Measurements from ENCODE around the gene TRIM31.
"Not testable (repeated sequence)": the region's sequence is repeated elsewhere in the genome, so short reads cannot be mapped to it uniquely, and the experiment has no call there.

TRIM31 gene

GRCh38 chr6:30127238-30128093, 14.6 kb upstream of the TRIM31 start:
- H3K4me3 ChIP-seq (ENCODE audit: low read depth, low read length): peak overlapping the region; percentile 17

GRCh38 chr6:30122515-30122914, 9.6 kb upstream of the TRIM31 start:
- TF ChIP-seq CTCF (IDR thresholded peaks at IDR 0.05): no peak
- Histone ChIP-seq H3K4me2 (ENCODE audit: low read length) (no peak overlapping the region), H3K9me3 (ENCODE audit: control insufficient read depth, low read length) (no peaks in the 10 kb centered on the region), H3K79me2 (no peaks in the 10 kb centered on the region), H3K9ac (no peak overlapping the region), H3K4me1 (no peaks in the 10 kb centered on the region), H3K27ac (no peak overlapping the region), H2AFZ (no peak overlapping the region), H3K36me3 (ENCODE audit: control insufficient read depth, insufficient read depth, low read length) (no peaks in the 10 kb centered on the region), H3K27me3 (ENCODE audit: control insufficient read depth, insufficient read depth, low read length) (no peaks in the 10 kb centered on the region), H3K4me3 (ENCODE audit: low read depth, low read length) (no peak overlapping the region)

More at GRCh38 chr6:30127238-30128093, 14.6 kb upstream of the TRIM31 start:
- H2AFZ ChIP-seq: peak overlapping the region; percentile 52
- no peak overlapping the region for H3K27ac ChIP-seq
- H3K27me3 ChIP-seq (ENCODE audit: control insufficient read depth, insufficient read depth, low read length): no peaks in the 10 kb centered on the region
- no peaks in the 10 kb centered on the region for H3K79me2 ChIP-seq
- H3K4me2 ChIP-seq (ENCODE audit: low read length): peak overlapping the region; percentile 61
- H3K9ac ChIP-seq: no peak overlapping the region
- no peak for TF ChIP-seq CTCF (IDR thresholded peaks at IDR 0.05)
- no peaks in the 10 kb centered on the region for H3K9me3 ChIP-seq (ENCODE audit: control insufficient read depth, low read length)
- H3K36me3 ChIP-seq (ENCODE audit: control insufficient read depth, insufficient read depth, low read length): no peaks in the 10 kb centered on the region
- no peaks in the 10 kb centered on the region for H3K4me1 ChIP-seq

- no peak for TF ChIP-seq CTCF (IDR thresholded peaks at IDR 0.05)
- no peak overlapping the region for H2AFZ ChIP-seq
- H3K36me3 ChIP-seq (ENCODE audit: control insufficient read depth, insufficient read depth, low read length): no peaks in the 10 kb centered on the region
- H3K9ac ChIP-seq: no peak overlapping the region
- H3K4me2 ChIP-seq (ENCODE audit: low read length): no peak overlapping the region
- H3K27me3 ChIP-seq (ENCODE audit: control insufficient read depth, insufficient read depth, low read length): no peaks in the 10 kb centered on the region
- no peaks in the 10 kb centered on the region for H3K9me3 ChIP-seq (ENCODE audit: control insufficient read depth, low read length)
- H3K4me3 ChIP-seq (ENCODE audit: low read depth, low read length): no peak overlapping the region
- H3K4me1 ChIP-seq: no peaks in the 10 kb centered on the region
- H3K27ac ChIP-seq: no peak overlapping the region
- H3K79me2 ChIP-seq: no peaks in the 10 kb centered on the region
These were observed 8.8 kb upstream of the TRIM31 start for GRCh38 chr6:30121446-30122366.

- not testable (repeated sequence) for H3K27me3 ChIP-seq (ENCODE audit: control insufficient read depth, insufficient read depth, low read length); H3K4me1 ChIP-seq; H3K27ac ChIP-seq; H3K79me2 ChIP-seq; H3K9ac ChIP-seq; H2AFZ ChIP-seq; H3K4me2 ChIP-seq (ENCODE audit: low read length); H3K36me3 ChIP-seq (ENCODE audit: control insufficient read depth, insufficient read depth, low read length); H3K4me3 ChIP-seq (ENCODE audit: low read depth, low read length); H3K9me3 ChIP-seq (ENCODE audit: control insufficient read depth, low read length)
These were observed 5.8 kb upstream of the TRIM31 start for GRCh38 chr6:30118691-30119090.

GRCh38 chr6:30116724-30117123, 3.8 kb upstream of the TRIM31 start:
- H3K4me1 ChIP-seq: no peaks in the 10 kb centered on the region
- H2AFZ ChIP-seq: no peak overlapping the region
- H3K4me2 ChIP-seq (ENCODE audit: low read length): no peak overlapping the region
- TF ChIP-seq CTCF (IDR thresholded peaks at IDR 0.05): no peak
- H3K27ac ChIP-seq: no peak overlapping the region
- no peaks in the 10 kb centered on the region for H3K79me2 ChIP-seq
- no peaks in the 10 kb centered on the region for H3K9me3 ChIP-seq (ENCODE audit: control insufficient read depth, low read length)
- no peaks in the 10 kb centered on the region for H3K36me3 ChIP-seq (ENCODE audit: control insufficient read depth, insufficient read depth, low read length)
- H3K9ac ChIP-seq: no peak overlapping the region
- H3K27me3 ChIP-seq (ENCODE audit: control insufficient read depth, insufficient read depth, low read length): no peaks in the 10 kb centered on the region
- H3K4me3 ChIP-seq (ENCODE audit: low read depth, low read length): no peak overlapping the region
